Fibroblast of skin of scalp (primary cell): ENCODE data around the gene IPMK. TPM values are rescaled to one million over a fixed set of nuclear protein-coding genes. Genes with fewer than 3 reads are reported as not detected.
A peak's percentile ranks its signal among the peaks of the same experiment; 100 is the strongest.

ENCODE experiments used
- DNase-seq: peaks from one replicate; pipeline ENCODE4 v3.0.0-alpha.2; 2013
- polyA plus RNA-seq, 2 experiments: library from polyadenylated mRNA; unstranded; fragments of 120-200 nt; gene quantifications; one replicate each; pipeline ENCODE4 v1.2.1, GENCODE V29; 2013; ENCODE audit not compliant: insufficient read length in 2 of 2

Gene IPMK
- polyA plus RNA-seq (2013, experiment 1 of 2; ENCODE audit: insufficient read length) = 3.8 TPM
- 4.6 TPM for polyA plus RNA-seq (2013, experiment 2 of 2; ENCODE audit: insufficient read length)

GRCh38 chr10:58267713-58268453 lies at the start of gene IPMK:
TSS of gene IPMK (minus strand) at chr10:58267894. CDS start at chr10:58267611, 283 bp downstream.
- DNase-seq = peak; percentile 92

GRCh38 chr10:58316874-58317273 lies 49.2 kb upstream of the IPMK start:
- no peak for DNase-seq

- DNase-seq = no peak
These were observed 43.3 kb upstream of the IPMK start for GRCh38 chr10:58311026-58311425.

GRCh38 chr10:58307676-58308075 lies 40.0 kb upstream of the IPMK start:
- no peak for DNase-seq

- DNase-seq = no peak
These were observed 38.1 kb upstream of the IPMK start for GRCh38 chr10:58305821-58306220.

GRCh38 chr10:58304099-58304633 lies 36.5 kb upstream of the IPMK start:
- no peak for DNase-seq

GRCh38 chr10:58302254-58302653 lies 34.6 kb upstream of the IPMK start:
- no peak for DNase-seq

GRCh38 chr10:58300676-58301075 lies 33.0 kb upstream of the IPMK start:
- DNase-seq = no peak

GRCh38 chr10:58299580-58299979 lies 31.9 kb upstream of the IPMK start:
- DNase-seq = peak; percentile 51

GRCh38 chr10:58293989-58294388 lies 26.3 kb upstream of the IPMK start:
- no peak for DNase-seq

- peak; percentile 63 for DNase-seq
These were observed 24.0 kb upstream of the IPMK start for GRCh38 chr10:58291538-58292174.

- no peak for DNase-seq
These were observed 14.9 kb upstream of the IPMK start for GRCh38 chr10:58282615-58283014.

GRCh38 chr10:58281092-58281752 lies 13.5 kb upstream of the IPMK start:
- DNase-seq = no peak

GRCh38 chr10:58280477-58280876 lies 12.8 kb upstream of the IPMK start:
- DNase-seq = peak; percentile 14

- DNase-seq = no peak
These were observed 11.2 kb upstream of the IPMK start for GRCh38 chr10:58278962-58279307.

GRCh38 chr10:58278274-58278961 lies 10.7 kb upstream of the IPMK start:
- DNase-seq = no peak

GRCh38 chr10:58275908-58276307 lies 8.2 kb upstream of the IPMK start:
- DNase-seq = peak; percentile 20

- no peak for DNase-seq
These were observed 7.6 kb upstream of the IPMK start for GRCh38 chr10:58275261-58275660.

- DNase-seq = no peak
These were observed 2.1 kb upstream of the IPMK start for GRCh38 chr10:58269782-58270290.

- DNase-seq = peak; percentile 99
These were observed 1.5 kb upstream of the IPMK start, which contains the start of gene CISD1 for GRCh38 chr10:58268946-58269781. TSS of gene CISD1 (plus strand) at chr10:58269162. CDS start at chr10:58269274, 112 bp downstream.

GRCh38 chr10:58268454-58268945 lies 806 bp upstream of the IPMK start:
- no peak for DNase-seq
